Neuronal stem cell (in vitro differentiated cells): ENCODE data around the gene ETV6.

ENCODE experiments used
- DNase-seq: peaks from one replicate; pipeline ENCODE4 v3.0.0-alpha.2; 2013; ENCODE audit warnings: low spot score
- H2AFZ ChIP-seq: one replicate; pipeline ENCODE4 v1.6.1; 2013; ENCODE audit warnings: mild to moderate bottlenecking, low read length, inconsistent platforms
- H2AK5ac ChIP-seq: 2 replicates; pipeline ENCODE4 v1.6.1; 2013; ENCODE audit warnings: low read depth, mild to moderate bottlenecking, inconsistent platforms, low read length, moderate library complexity, mixed read lengths
- H2BK120ac ChIP-seq: 2 replicates; pipeline ENCODE4 v1.6.1; 2013; ENCODE audit warnings: low read depth, mild to moderate bottlenecking, inconsistent platforms, low read length, moderate library complexity, mixed read lengths
- H2BK12ac ChIP-seq: one replicate; pipeline ENCODE4 v1.6.1; 2013; ENCODE audit warnings: low read length, inconsistent platforms
- H2BK15ac ChIP-seq: 2 replicates; pipeline ENCODE4 v1.6.1; 2013; ENCODE audit warnings: mild to moderate bottlenecking, low read length, inconsistent platforms, mixed read lengths
- H2BK5ac ChIP-seq: one replicate; pipeline ENCODE4 v1.6.1; 2013; ENCODE audit warnings: inconsistent platforms, mild to moderate bottlenecking, low read length, moderate library complexity
- H3K14ac ChIP-seq: one replicate; pipeline ENCODE4 v1.6.1; 2013; ENCODE audit warnings: low read length, inconsistent platforms
- H3K18ac ChIP-seq: 2 replicates; pipeline ENCODE4 v1.6.1; 2013; ENCODE audit warnings: low read length, inconsistent platforms
- H3K23ac ChIP-seq: 2 replicates; pipeline ENCODE4 v1.6.1; 2013; ENCODE audit warnings: low read depth, mild to moderate bottlenecking, mixed read lengths, low read length, inconsistent platforms; ENCODE audit not compliant: poor library complexity
- H3K27ac ChIP-seq: replicated peaks from 3 replicates; pipeline ENCODE4 v1.5.1; 2013; ENCODE audit warnings: low read length, inconsistent platforms
- H3K27me3 ChIP-seq, 3 experiments: 2 replicates each; pipeline ENCODE4 v1.6.1; 2013; ENCODE audit warnings: low read length in 3 of 3, mild to moderate bottlenecking in 2 of 3, inconsistent platforms in 1 of 3, low read depth in 1 of 3, mixed read lengths in 1 of 3, moderate library complexity in 1 of 3; ENCODE audit not compliant: control insufficient read depth in 3 of 3, insufficient read depth in 3 of 3
- H3K36me3 ChIP-seq, 2 donors: replicated peaks in 1 of 2; 2 replicates each; pipeline ENCODE4 v1.6.1; 2013; ENCODE audit warnings: low read length in 2 of 2; ENCODE audit not compliant: control insufficient read depth in 2 of 2, insufficient read depth in 2 of 2
- H3K4ac ChIP-seq: 2 replicates; pipeline ENCODE4 v1.6.1; 2013; ENCODE audit warnings: inconsistent platforms, mild to moderate bottlenecking, low read length, moderate library complexity
- H3K4me1 ChIP-seq, 2 donors: 1 replicate in 1 of 2; 2 replicates in 1 of 2; pipeline ENCODE4 v1.6.1; 2013; ENCODE audit warnings: low read length in 2 of 2, low read depth in 1 of 2; ENCODE audit not compliant: control insufficient read depth in 2 of 2, insufficient read depth in 1 of 2
- H3K4me2 ChIP-seq: one replicate; pipeline ENCODE4 v1.6.1; 2013; ENCODE audit warnings: mild to moderate bottlenecking, low read length, inconsistent platforms; ENCODE audit not compliant: insufficient read depth, poor library complexity, severe bottlenecking
- H3K4me3 ChIP-seq, 2 donors: 2 replicates each; pipeline ENCODE4 v1.5.1; 2013; ENCODE audit warnings: low read length in 2 of 2, mild to moderate bottlenecking in 2 of 2, inconsistent platforms in 1 of 2, moderate library complexity in 1 of 2
- H3K79me1 ChIP-seq: one replicate; pipeline ENCODE4 v1.6.1; 2013; ENCODE audit warnings: low read depth, mild to moderate bottlenecking, inconsistent platforms, low read length, moderate library complexity
- H3K9ac ChIP-seq: one replicate; pipeline ENCODE4 v1.6.1; 2013; ENCODE audit warnings: mild to moderate bottlenecking, low read depth, low read length, inconsistent platforms; ENCODE audit not compliant: poor library complexity
- H3K9me3 ChIP-seq, 2 donors: replicated peaks in 1 of 2; 2 replicates each; pipeline versions ENCODE3 to v1.6.1; 2013; ENCODE audit warnings: low read length in 2 of 2, mild to moderate bottlenecking in 2 of 2, inconsistent platforms in 1 of 2, low read depth in 1 of 2, mixed read lengths in 1 of 2, moderate library complexity in 1 of 2; ENCODE audit not compliant: control insufficient read depth in 2 of 2, insufficient read depth in 1 of 2
- H4K8ac ChIP-seq: one replicate; pipeline ENCODE4 v1.6.1; 2013; ENCODE audit warnings: low read depth, mild to moderate bottlenecking, inconsistent platforms, low read length, moderate library complexity
- H4K91ac ChIP-seq: one replicate; pipeline ENCODE4 v1.6.1; 2013; ENCODE audit warnings: low read length, low read depth, mild to moderate bottlenecking, inconsistent platforms; ENCODE audit not compliant: poor library complexity
- WGBS, 2 donors: extraction: QIAGEN DNeasy Blood & Tissue Kit; methylation state at CpG; one replicate each; pipeline ENCODE4 v1.1.7; 2013; ENCODE audit warnings: missing lambda C conversion rate in 2 of 2, mixed read lengths in 1 of 2; ENCODE audit not compliant: insufficient read length in 2 of 2, insufficient replicate concordance in 1 of 2; ENCODE audit errors: extremely low coverage in 2 of 2; 5-methylcytosine and 5-hydroxymethylcytosine counted together

The ETV6 gene

GRCh38 chr12:11759494-11759878, 110.0 kb downstream of the ETV6 start:
- no peak overlapping the region for H2BK12ac ChIP-seq
- no CpG with 5 or more reads among the region's 5 CpGs for WGBS, 2 donors
- no peak overlapping the region for H3K18ac ChIP-seq
- no peak overlapping the region for H3K14ac ChIP-seq
- H3K9me3 ChIP-seq: no peaks in the 10 kb centered on the region
- H2BK15ac ChIP-seq: no peak overlapping the region
- no peak overlapping the region for H3K4me3 ChIP-seq
- H3K4ac ChIP-seq: no peak overlapping the region
- no peak overlapping the region for H4K91ac ChIP-seq
- peaks cover 0 to 28% of the 10 kb centered on the region in 2 donors for H3K36me3 ChIP-seq
- no peak for DNase-seq
- H2BK120ac ChIP-seq: no peak overlapping the region
- no peaks in the 10 kb centered on the region for H3K27me3 ChIP-seq
- no peak overlapping the region for H2AK5ac ChIP-seq
- peaks cover 2 to 10% of the 10 kb centered on the region in 2 donors for H3K4me1 ChIP-seq
- no peak overlapping the region for H3K9ac ChIP-seq
- H3K27ac ChIP-seq: no peak overlapping the region
- H3K23ac ChIP-seq: no peak overlapping the region
- no peak overlapping the region for H3K4me2 ChIP-seq
- H2AFZ ChIP-seq: no peak overlapping the region
- no peaks in the 10 kb centered on the region for H3K79me1 ChIP-seq
- H2BK5ac ChIP-seq: no peak overlapping the region
- H4K8ac ChIP-seq: no peak overlapping the region

- Histone ChIP-seq H2BK120ac (no peak overlapping the region), H3K4me1 (peaks cover 2 to 10% of the 10 kb centered on the region in 2 donors), H3K4ac (no peak overlapping the region), H4K8ac (no peak overlapping the region), H2BK15ac (no peak overlapping the region), H3K4me3 (no peak overlapping the region), H3K27me3 (no peaks in the 10 kb centered on the region), H2AFZ (no peak overlapping the region), H3K4me2 (no peak overlapping the region), H2BK12ac (no peak overlapping the region), H3K18ac (no peak overlapping the region), H3K36me3 (peaks cover 0 to 24% of the 10 kb centered on the region in 2 donors), H3K23ac (no peak overlapping the region), H2BK5ac (no peak overlapping the region), H3K14ac (no peak overlapping the region), H3K9ac (no peak overlapping the region), H3K9me3 (no peaks in the 10 kb centered on the region), H3K79me1 (no peaks in the 10 kb centered on the region), H2AK5ac (no peak overlapping the region), H4K91ac (no peak overlapping the region), H3K27ac (no peak overlapping the region)
- no CpG with 5 or more reads among the region's 3 CpGs for WGBS, 2 donors
- no peak for DNase-seq
These were observed 110.4 kb downstream of the ETV6 start for GRCh38 chr12:11759899-11760298.

GRCh38 chr12:11761869-11762567, 112.5 kb downstream of the ETV6 start:
- Histone ChIP-seq H3K18ac (no peak overlapping the region), H2AK5ac (no peak overlapping the region), H2BK5ac (no peak overlapping the region), H3K9me3 (no peaks in the 10 kb centered on the region), H2BK120ac (no peak overlapping the region), H2AFZ (no peak overlapping the region), H3K4me3 (no peak overlapping the region), H3K27ac (no peak overlapping the region), H3K23ac (no peak overlapping the region), H3K4me2 (no peak overlapping the region), H2BK12ac (no peak overlapping the region), H4K91ac (no peak overlapping the region), H3K9ac (no peak overlapping the region), H3K36me3 (peaks cover 0 to 13% of the 10 kb centered on the region in 2 donors), H3K27me3 (no peaks in the 10 kb centered on the region), H3K4me1 (peaks cover 13 to 15% of the 10 kb centered on the region in 2 donors), H3K4ac (no peak overlapping the region), H3K79me1 (no peaks in the 10 kb centered on the region), H3K14ac (no peak overlapping the region), H2BK15ac (no peak overlapping the region), H4K8ac (no peak overlapping the region)
- no CpG with 5 or more reads among the region's 8 CpGs for WGBS, 2 donors
- no peak for DNase-seq

GRCh38 chr12:11762723-11763326, 113.4 kb downstream of the ETV6 start:
- H3K27me3 ChIP-seq: no peaks in the 10 kb centered on the region
- no peak overlapping the region for H3K23ac ChIP-seq
- no peak overlapping the region for H2BK120ac ChIP-seq
- no peak overlapping the region for H3K27ac ChIP-seq
- DNase-seq: no peak
- no peaks in the 10 kb centered on the region for H3K79me1 ChIP-seq
- H4K8ac ChIP-seq: no peak overlapping the region
- H2BK15ac ChIP-seq: no peak overlapping the region
- no CpG with 5 or more reads among the region's 9 CpGs for WGBS, 2 donors
- no peak overlapping the region for H3K18ac ChIP-seq
- H3K9me3 ChIP-seq: no peaks in the 10 kb centered on the region
- H3K36me3 ChIP-seq: peaks cover 0 to 6% of the 10 kb centered on the region in 2 donors
- H3K4me1 ChIP-seq: peaks cover 13 to 15% of the 10 kb centered on the region in 2 donors
- no peak overlapping the region for H2AFZ ChIP-seq
- H2BK12ac ChIP-seq: no peak overlapping the region
- H3K4ac ChIP-seq: no peak overlapping the region
- H3K4me3 ChIP-seq: no peak overlapping the region
- no peak overlapping the region for H2AK5ac ChIP-seq
- H3K9ac ChIP-seq: no peak overlapping the region
- no peak overlapping the region for H3K4me2 ChIP-seq
- no peak overlapping the region for H2BK5ac ChIP-seq
- no peak overlapping the region for H3K14ac ChIP-seq
- no peak overlapping the region for H4K91ac ChIP-seq
